Liver (tissue), 9 donors: ENCODE measurements around the gene STARD3NL. TPM values are rescaled to one million over a fixed set of nuclear protein-coding genes. Genes with fewer than 3 reads are reported as not detected.

Experiments
- DNase-seq: peaks from one replicate; pipeline ENCODE4 v3.0.0-alpha.2; 2017; ENCODE audit warnings: low spot score
- H3K27ac ChIP-seq, 2 donors: one replicate each; pipeline ENCODE4 v1.7.0; 2013; ENCODE audit warnings: inconsistent platforms in 2 of 2, low read length in 2 of 2, control low read depth in 1 of 2, low read depth in 1 of 2, mild to moderate bottlenecking in 1 of 2
- H3K27me3 ChIP-seq, 4 donors: one replicate each; pipeline versions ENCODE4 v1.6.1 to v1.7.0; 2013; ENCODE audit warnings: low read length in 3 of 4, inconsistent platforms in 1 of 4, mild to moderate bottlenecking in 1 of 4, moderate library complexity in 1 of 4; ENCODE audit not compliant: control insufficient read depth in 4 of 4, insufficient read depth in 4 of 4
- H3K36me3 ChIP-seq, 4 donors: one replicate each; pipeline versions ENCODE4 v1.6.1 to v1.7.0; 2013; ENCODE audit warnings: low read length in 3 of 4, mild to moderate bottlenecking in 3 of 4, low read depth in 1 of 4, moderate library complexity in 1 of 4; ENCODE audit not compliant: control insufficient read depth in 4 of 4, insufficient read depth in 3 of 4
- H3K4me1 ChIP-seq, 4 donors: one replicate each; pipeline versions ENCODE4 v1.6.1 to v1.7.0; 2013; ENCODE audit warnings: low read length in 3 of 4, mild to moderate bottlenecking in 3 of 4, moderate library complexity in 1 of 4; ENCODE audit not compliant: control insufficient read depth in 4 of 4, insufficient read depth in 4 of 4
- H3K4me3 ChIP-seq, 3 donors: one replicate each; pipeline versions ENCODE4 v1.6.1 to v1.7.0; 2013; ENCODE audit warnings: low read length in 3 of 3, control low read depth in 1 of 3, low read depth in 1 of 3, mild to moderate bottlenecking in 1 of 3
- H3K9ac ChIP-seq, 2 donors: one replicate each; pipeline ENCODE4 v1.7.0; 2013; ENCODE audit warnings: low read length in 2 of 2, mild to moderate bottlenecking in 2 of 2, moderate library complexity in 2 of 2, control low read depth in 1 of 2, low read depth in 1 of 2
- H3K9me3 ChIP-seq, 4 donors: one replicate each; pipeline versions ENCODE4 v1.6.1 to v1.7.0; 2013; ENCODE audit warnings: low read length in 3 of 4; ENCODE audit not compliant: control insufficient read depth in 4 of 4
- CTCF ChIP-seq: fragments of 150-350 bp; IDR thresholded peaks from 2 replicates; pipeline ENCODE4 v1.5.1; 2017; ENCODE audit warnings: improper control_type of control experiment, low read depth, low read length; ENCODE audit not compliant: missing input control
- EGR1 ChIP-seq, 2 donors: IDR thresholded peaks; 2 replicates each; pipeline ENCODE4 v1.6.1; 2016 to 2018; ENCODE audit warnings: antibody characterized with exemption in 2 of 2, low read depth in 2 of 2
- FOXA1 ChIP-seq: IDR thresholded peaks from 2 replicates; pipeline ENCODE4 v1.6.1; 2016; ENCODE audit warnings: antibody characterized with exemption
- GABPA ChIP-seq, 2 donors: IDR thresholded peaks in 1 of 2; conservative IDR thresholded peaks in 1 of 2; 2 replicates each; pipeline ENCODE4 v1.6.1; 2016; ENCODE audit warnings: antibody characterized with exemption in 2 of 2, mild to moderate bottlenecking in 1 of 2, moderate library complexity in 1 of 2
- HNF4A ChIP-seq, 2 donors: conservative IDR thresholded peaks; 2 replicates each; pipeline ENCODE4 v1.6.1; 2016; ENCODE audit warnings: antibody characterized with exemption in 2 of 2, mild to moderate bottlenecking in 2 of 2
- JUND ChIP-seq, 2 donors: IDR thresholded peaks; 2 replicates each; pipeline ENCODE4 v1.6.1; 2016; ENCODE audit warnings: antibody characterized with exemption in 2 of 2
- MAX ChIP-seq: IDR thresholded peaks from 2 replicates; pipeline ENCODE4 v1.6.1; 2016; ENCODE audit warnings: antibody characterized with exemption
- RAD21 ChIP-seq, 2 donors: IDR thresholded peaks; 2 replicates each; pipeline ENCODE4 v1.6.1; 2016; ENCODE audit warnings: antibody characterized with exemption in 2 of 2, mild to moderate bottlenecking in 2 of 2
- RXRA ChIP-seq, 2 donors: IDR thresholded peaks; 2 replicates each; pipeline ENCODE4 v1.6.1; 2017 to 2018; ENCODE audit warnings: antibody characterized with exemption in 2 of 2, mild to moderate bottlenecking in 1 of 2
- SP1 ChIP-seq: IDR thresholded peaks from 2 replicates; pipeline ENCODE4 v1.6.1; 2018; ENCODE audit warnings: antibody characterized with exemption, mild to moderate bottlenecking
- TAF1 ChIP-seq: conservative IDR thresholded peaks from 2 replicates; pipeline ENCODE4 v1.6.1; 2016; ENCODE audit warnings: antibody characterized with exemption, mild to moderate bottlenecking
- WGBS: extraction: QIAGEN DNeasy Blood & Tissue Kit; methylation state at CpG from one replicate; pipeline ENCODE4 v1.1.7; 2013; 5-methylcytosine and 5-hydroxymethylcytosine counted together
- polyA plus RNA-seq, 2 donors: library from polyadenylated mRNA; stranded (reverse) in 1 of 2; unstranded in 1 of 2; fragments of 200-250 nt in 1 of 2; fragments of >200 nt in 1 of 2; fragmentation: Nextera tagmentation in 1 of 2; extraction: Ambion mirVana in 1 of 2; gene quantifications; one replicate each; pipeline versions ENCODE4 v1.2.1 to v1.2.3, GENCODE V29; 2013 to 2015
- total RNA-seq, 2 donors: library from RNA; depleted of rRNA; stranded (reverse); fragments of >200 nt; gene quantifications; one replicate each; pipeline ENCODE4 v1.2.3, GENCODE V29; 2014
- TF ChIP-seq, protein P1 (sequence below): IDR thresholded peaks from 2 replicates; pipeline ENCODE4 v1.6.1; 2016; ENCODE audit warnings: antibody characterized with exemption
- donor health status: healthy.
- donor health status: healthy.
- donor health status: healthy.
- donor health status: healthy.
- donor health status: healthy.

Gene STARD3NL
- total and polyA plus RNA-seq, 4 donors = 9.1 to 25.1 (median 10.2) TPM

DNA sequence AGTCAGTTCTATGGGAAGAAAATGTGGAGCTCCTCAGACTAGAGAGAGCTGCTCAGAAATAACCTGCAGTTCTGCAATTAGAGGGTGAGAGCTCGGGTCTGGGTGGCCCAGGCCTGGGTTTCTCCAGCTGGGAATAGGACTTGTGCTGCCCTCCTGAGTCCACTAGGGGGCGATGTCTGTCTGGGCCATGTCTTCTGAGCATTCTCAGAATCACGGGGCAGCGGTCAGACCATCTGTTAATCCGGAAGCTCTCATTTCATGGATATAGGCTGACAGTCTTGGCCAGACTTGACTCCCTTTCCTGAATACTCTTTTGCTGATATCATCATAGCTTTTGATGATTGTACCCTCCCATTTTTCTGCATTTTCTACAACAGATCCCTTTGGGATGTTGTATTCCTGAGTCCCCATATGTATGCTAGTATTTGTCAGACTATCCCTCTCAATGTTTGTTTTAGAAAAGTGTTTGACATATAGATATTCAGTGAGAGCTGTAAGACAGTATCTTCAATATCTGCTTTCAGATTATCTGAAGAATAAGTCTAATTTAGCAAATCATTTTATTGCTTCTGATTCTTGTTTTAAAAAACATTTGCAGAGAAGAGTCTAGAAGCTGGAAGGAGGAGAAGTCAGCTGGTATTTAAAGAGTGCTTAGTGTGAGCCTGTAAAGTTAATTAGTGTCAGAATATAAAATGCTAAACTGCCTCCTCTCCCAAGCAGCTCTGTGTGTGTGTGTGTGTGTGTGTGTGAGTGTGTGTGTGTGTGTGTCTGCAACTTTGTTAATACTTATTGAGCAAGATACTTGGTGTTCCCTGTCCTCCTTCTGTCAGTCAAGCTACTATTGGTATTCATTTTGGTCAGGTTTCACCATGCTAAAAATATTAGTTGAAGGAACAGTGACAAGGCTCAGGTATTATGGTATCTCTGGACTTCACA lies 38.0 kb downstream of the STARD3NL start:
- Histone ChIP-seq H3K9ac (no peak overlapping the region), H3K27me3 (no peaks in the 10 kb centered on the region), H3K9me3 (no peaks in the 10 kb centered on the region), H3K4me1 (peaks cover 2 to 8% (median 7%) of the 10 kb centered on the region in 4 donors), H3K4me3 (no peak overlapping the region), H3K36me3 (peaks cover 0 to 14% (median 10%) of the 10 kb centered on the region in 4 donors), H3K27ac (no peak overlapping the region)
- WGBS = 41% methylated on average over 5 of the region's 5 CpGs
- peak; percentile 71 for DNase-seq
- TF ChIP-seq SP1 (no peak), RAD21 (IDR thresholded peaks at IDR 0.05) (peak; percentile 79 to 85), CTCF (peak; percentile 79)

GRCh38 chr7:38217672-38218071 lies 39.6 kb downstream of the STARD3NL start:
- H3K9me3 ChIP-seq = no peaks in the 10 kb centered on the region
- no peak overlapping the region for H3K4me3 ChIP-seq
- H3K36me3 ChIP-seq = peaks cover 0 to 18% (median 9%) of the 10 kb centered on the region in 4 donors
- WGBS = 90% methylated on average over 2 of the region's 2 CpGs
- peak overlapping the region in 1 of 2 donors; percentile 43 for H3K9ac ChIP-seq
- no peaks in the 10 kb centered on the region for H3K27me3 ChIP-seq
- DNase-seq = no peak
- TF ChIP-seq EGR1 (IDR thresholded peaks at IDR 0.05; ENCODE audit: low read depth in 2 of 2) = no peak
- TF ChIP-seq FOXA1 = no peak
- TF ChIP-seq RXRA (IDR thresholded peaks at IDR 0.05) = no peak
- no peak for TF ChIP-seq TAF1
- TF ChIP-seq, protein P1, sequence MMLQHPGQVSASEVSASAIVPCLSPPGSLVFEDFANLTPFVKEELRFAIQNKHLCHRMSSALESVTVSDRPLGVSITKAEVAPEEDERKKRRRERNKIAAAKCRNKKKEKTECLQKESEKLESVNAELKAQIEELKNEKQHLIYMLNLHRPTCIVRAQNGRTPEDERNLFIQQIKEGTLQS = no peak
- no peak for TF ChIP-seq CTCF
- TF ChIP-seq MAX = no peak
- no peak for TF ChIP-seq GABPA (IDR thresholded peaks at IDR 0.05 in 1 of 2, conservative IDR thresholded peaks at IDR 0.05 in 1 of 2)
- no peak for TF ChIP-seq JUND (IDR thresholded peaks at IDR 0.05)
- TF ChIP-seq RAD21 (IDR thresholded peaks at IDR 0.05) = no peak
- no peak for TF ChIP-seq HNF4A (conservative IDR thresholded peaks at IDR 0.05)
- no peak overlapping the region for H3K27ac ChIP-seq
- H3K4me1 ChIP-seq = peaks cover 2 to 8% (median 7%) of the 10 kb centered on the region in 4 donors
